HG03565 (cell line): ENCODE results near the gene CACNA1C.

Experiments
- ATAC-seq: cut with Tn5 transposase; IDR thresholded peaks from one replicate; pipeline ENCODE4 v1.9.1; 2021; ENCODE audit warnings: mild to moderate bottlenecking, moderate library complexity; ENCODE audit not compliant: unreplicated experiment

CACNA1C gene

DNA sequence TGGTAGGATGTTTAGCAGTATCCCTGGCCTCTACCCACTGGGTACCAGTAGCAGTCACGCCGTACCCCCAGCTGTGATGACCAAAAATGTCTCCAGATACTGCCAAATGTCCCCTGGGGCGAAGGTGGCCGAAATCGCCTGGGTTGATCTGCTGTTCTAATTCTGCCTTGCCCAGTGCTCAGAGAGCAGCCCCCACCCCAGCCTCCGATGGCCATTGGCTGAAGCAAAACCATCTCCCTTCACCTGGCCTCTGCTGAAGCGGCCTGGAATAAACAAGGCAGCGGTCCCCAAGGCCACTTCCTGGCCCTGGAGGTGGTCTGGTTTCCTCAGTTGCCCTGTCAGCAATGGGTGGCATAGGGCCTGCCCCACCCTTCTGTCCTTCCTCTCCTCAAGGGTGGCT lies 298.4 kb downstream of the CACNA1C start:
- no peak for ATAC-seq

DNA sequence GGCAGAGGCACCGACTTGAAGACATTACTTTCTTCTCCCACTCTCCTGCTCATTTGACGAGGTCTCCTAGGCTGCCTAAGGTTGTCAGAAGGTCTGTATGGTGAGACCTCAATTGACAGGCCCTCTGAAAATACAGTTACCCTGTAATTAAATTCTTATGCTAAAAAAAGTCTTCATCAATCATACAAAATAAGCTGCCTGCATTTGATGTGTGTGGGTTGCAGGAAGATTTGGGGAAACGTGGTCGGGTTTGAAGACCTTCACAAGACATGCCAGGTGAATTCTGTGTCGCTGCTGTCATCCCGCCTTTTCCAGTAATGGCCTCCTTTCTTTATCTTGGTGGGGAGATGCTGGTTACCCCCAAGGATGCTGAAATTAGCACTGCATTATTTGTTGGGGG lies 299.4 kb downstream of the CACNA1C start:
- ATAC-seq = no peak

DNA sequence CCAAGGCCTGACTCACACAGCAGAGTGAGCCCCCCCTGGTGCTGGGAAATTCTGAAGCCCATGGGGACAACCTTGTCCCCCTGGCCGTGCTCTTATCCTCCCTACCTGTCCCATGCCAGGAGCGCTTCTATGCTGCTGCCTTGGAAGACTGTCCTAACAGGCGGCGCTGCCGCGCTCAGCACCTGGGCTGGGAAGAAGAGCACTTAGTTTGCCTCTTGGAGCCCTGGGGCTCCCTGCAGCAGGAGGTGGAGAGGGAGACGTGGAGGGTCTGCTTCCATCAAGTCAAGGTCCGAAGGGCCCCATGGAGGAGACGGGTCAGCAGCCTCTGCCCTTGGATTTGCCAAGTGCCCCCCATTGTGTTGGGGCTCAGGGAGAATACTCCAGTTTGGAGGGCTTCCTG lies 300.5 kb downstream of the CACNA1C start:
- ATAC-seq = no peak

DNA sequence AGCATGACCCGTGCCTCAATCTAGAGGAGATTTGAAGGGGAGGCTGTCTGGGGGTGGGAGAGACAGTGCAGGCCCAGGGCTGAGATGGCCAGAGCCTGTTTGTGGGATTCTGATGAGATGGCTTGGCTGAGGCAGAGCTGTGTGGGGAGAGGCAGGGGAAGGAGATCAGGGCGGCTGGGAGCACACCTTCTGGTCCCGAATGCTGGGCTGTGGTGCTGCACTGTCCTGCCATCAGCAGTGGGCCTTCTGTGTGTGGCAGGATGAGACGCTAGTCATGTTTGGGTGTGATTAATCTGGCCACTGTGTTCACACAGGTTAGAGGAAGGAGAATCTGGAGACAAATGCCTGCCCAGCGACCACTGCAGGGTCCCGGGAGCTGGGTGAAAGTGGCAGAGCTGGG lies 300.9 kb downstream of the CACNA1C start:
- ATAC-seq = no peak

DNA sequence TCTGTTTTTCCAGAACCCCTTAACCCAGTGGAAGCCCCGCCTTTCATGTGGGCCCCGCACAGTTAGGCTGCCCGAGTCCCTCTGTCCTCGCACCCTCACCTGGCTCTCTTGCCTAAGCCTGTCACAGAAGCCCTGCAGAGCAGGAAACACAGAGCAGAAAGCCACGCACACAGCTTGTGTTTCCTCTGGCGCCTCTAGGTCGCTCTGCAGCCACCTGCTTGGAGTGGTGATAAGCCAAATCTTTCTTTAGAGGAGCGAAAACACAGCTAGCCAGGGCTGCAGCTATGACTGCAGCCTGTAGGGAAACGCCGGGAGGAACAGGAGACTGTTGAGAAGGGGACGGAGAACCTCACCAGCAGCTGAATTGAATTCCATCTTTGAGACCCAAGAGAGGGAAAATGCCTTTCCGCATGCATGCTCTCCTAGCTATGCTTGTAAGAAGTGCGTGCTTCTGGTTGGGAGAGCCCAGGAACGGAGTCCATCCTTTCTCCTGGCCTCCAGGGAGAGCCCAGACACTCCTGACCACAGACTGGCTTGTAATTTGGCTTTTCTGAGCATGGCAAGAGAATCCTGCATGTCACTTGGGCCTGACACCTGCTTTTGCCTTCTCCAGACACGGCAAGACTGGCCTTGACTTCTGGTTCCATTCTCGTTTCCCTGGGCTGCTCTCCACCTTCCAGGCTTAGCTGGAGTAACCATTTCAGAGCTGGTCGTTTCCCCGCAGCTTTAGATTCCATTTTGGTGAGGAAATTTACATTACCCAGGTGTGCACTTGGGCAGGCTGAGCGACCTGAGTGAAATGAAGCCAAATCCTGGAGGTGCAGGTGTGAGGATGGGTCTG lies 301.6 kb downstream of the CACNA1C start:
- no peak for ATAC-seq

DNA sequence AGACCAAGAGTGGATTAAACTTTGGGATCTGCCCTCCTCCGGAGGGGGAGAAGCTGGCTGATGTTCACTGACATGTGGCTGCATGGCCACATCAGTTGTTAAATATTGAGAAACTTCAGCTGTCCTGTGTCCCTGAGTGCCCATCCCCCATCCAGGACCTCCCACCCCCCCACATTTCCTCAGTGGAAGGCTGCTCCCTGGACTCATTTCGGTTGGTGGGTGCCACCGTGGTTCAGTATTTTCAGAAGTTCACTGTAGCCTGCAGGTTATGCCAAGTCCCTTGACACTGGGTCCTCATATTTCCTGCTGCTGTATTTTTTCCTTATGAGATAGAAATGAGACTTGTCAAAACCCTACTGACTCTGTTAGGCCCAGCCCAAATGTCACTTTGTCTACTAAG lies 302.4 kb downstream of the CACNA1C start:
- ATAC-seq = no peak

DNA sequence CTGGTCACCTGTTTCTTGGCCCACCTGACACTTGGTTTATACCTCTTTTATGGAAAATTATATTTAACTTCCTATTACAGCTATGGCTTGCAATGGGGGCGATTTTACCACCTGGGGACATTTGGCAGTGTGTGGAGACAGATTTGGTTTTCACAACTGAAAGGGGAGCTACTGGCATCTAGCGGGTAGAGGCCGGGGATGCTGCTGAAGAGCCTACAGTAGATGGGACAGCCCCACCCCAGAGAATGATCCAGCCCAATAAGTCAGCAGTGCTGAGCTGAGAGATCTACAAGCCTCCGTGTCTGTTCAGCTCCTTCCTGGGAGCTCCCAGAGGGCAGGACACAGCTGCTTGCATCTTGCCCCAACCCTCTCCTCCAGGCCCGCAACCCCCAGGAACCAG lies 302.8 kb downstream of the CACNA1C start:
- no peak for ATAC-seq

DNA sequence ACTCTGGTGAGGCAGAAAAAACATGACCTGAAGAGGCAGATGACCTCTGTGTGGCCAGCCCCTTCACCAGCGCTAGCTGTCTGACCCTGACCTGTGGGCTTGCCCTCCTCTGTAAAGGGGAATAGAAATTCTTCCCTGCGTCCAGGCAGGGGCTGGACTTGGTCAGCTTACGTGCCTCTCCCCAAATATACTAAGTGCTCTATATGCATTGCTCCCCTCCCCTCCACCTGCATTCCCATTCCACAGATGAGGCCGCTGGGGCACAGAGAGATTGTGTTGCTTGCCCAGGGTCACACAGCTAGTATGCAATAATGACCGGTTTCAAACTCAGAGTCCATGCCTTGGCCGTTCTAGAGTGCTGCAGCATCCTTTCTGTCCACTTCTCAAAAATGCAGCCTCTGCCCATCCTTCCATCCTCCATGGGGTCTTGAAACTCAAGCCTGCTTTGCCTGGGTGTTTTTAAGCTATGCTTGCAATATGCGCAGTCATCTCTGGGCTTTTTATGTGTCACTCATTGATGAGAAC lies 303.9 kb downstream of the CACNA1C start:
- no peak for ATAC-seq

DNA sequence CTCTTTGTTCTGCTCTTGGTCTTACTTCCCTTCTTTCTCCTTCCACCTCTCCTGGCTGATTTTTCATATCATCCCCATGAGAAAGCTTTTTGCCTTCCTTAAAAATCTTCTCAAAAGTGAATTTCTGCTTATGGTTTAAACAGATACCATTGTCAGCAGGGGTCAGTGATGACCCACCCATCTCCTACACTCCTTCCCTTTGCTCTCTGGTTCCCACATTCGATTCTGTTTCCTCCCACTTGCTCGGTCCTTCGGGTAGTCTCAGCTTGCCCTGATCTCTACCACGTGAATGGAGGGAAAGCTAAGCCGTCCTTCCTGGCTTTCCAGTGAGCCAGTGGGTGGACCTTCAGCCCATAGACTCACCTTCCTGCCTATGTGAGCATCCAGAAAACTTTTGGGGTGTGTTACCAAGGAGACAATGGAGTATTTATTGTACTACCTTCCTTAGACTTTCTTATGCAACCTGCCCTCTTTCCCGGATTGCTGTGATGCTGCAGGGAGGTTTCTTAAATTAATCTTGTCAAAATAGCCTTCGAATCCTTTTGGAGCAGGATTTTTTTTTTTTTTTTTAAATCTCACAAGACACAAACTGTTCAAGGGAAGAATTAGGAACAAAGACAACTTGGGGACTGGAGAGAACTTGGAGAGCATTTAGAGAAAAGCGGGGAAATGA lies 306.3 kb downstream of the CACNA1C start:
- no peak for ATAC-seq

DNA sequence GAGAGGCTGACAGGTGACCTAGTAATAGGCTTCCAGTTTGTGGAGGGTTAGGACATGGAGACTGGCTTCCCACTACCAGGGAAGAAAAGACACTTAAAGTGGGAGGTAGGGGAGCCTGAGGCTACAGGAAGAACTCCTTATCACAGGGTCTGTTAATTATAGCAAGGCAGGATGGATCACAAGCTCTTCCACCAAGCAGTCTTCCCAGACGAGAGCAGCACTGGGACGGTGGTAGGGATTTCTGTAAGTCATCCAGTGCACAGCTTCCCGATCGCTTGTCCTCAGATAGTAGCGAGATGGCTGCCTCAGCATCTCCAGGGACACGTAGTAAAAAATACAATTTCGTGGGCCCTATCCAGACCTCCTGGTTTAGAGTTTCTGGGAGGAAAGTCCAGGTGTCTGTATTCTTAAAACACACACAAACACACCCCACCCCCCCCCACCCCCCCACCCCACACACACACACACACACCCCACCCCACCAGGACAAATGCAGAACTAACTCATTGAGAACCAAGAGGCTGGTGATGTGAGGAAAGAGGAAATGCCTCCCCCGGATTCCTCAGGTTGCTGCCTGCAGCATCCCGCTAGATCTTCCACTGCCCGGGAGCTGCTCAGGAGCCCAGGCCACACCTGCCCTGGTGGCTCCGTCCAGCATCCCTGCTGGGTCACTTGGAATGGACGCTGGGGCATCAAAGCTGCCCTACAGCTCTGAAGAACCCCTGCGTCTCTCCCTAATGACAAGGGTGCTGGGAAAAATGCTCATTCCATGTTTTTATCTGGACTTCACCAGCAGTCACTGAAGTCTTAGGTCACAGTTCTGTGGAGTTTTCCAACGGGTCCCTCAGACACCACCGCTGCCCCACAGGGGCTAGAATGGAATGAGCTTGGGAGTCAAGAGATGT lies 307.2 kb downstream of the CACNA1C start:
- no peak for ATAC-seq

DNA sequence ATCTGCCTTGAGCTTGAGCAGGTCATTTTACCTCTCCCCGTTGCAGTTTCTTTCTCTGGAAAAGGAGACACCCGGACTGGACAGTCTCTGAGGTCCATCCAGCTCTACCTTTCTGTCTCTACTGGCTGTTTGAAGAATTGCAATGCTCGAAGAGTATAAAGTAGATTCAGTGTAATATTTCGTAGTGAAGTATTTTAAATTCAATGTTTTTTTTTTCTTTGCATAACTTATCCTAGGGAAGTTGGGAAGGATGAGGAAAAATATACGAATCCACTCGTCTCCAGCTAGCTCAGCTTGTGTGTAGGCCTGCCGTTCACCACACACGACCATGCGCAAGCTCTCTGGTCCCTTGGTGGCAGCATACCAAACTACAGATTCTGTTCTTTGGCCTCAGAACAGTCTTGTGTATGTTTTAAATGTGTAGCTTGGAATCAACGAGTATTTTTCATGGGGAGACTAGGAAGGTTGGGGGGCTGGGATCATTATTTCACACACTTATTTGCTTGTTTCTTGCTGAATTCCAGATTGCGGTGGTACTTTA lies 307.9 kb downstream of the CACNA1C start:
- no peak for ATAC-seq

DNA sequence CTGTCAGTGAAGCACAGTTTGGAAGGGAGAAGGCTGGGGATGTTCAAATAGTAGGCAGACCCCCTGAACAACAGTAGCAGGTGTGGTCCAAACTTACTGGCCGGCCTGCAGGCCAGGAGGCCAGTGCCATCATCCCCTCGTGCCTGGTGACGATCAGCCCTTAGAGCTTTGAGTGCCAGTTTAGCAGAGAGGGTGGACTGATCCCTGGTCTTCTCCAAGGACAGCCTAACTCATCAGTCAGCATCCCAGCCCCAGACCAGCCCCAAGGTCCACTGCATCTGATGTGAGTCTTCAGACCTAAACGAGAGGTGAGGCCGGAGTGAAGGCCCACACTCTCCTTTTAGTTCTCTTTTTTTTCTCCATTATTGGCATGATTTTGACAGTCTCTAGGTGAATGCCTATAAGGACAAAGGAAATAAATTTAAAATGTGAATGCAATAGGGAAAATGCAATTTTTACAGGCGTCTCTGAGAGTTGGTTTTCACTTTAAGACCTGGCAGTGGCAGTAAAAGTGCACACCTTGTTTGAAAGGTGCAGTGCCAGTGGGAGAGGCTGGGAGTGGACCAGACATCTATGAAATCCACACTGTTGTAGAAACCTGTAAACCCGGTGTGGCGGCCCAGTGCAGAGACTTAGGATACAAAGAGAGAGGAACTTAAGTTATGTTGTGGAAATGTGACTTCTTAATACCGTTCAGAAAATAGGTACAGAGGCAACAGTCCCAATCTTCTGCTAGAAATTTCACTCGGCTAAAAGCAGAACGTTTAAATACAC lies 311.2 kb downstream of the CACNA1C start:
- no peak for ATAC-seq

DNA sequence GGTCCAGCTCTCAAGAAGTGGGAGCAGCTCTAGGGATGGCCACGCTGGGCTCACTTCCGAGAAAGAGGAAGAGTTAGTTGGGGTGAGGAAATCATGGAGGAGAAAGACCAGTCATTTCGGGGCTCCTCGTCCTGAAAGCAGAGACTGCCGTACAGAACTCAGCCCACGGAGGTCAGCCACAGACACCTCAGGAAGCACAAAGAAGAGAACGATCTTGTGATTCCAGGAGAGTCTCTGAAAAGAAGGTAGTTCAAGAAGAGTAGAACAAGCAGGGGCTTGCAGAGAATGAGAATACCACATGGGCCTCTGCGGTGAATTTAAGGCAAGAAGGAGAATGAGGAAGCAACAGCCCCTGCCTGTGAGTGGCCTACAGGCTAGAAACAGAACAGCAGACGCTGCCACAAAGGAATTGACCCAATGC lies 311.9 kb downstream of the CACNA1C start:
- ATAC-seq = no peak

DNA sequence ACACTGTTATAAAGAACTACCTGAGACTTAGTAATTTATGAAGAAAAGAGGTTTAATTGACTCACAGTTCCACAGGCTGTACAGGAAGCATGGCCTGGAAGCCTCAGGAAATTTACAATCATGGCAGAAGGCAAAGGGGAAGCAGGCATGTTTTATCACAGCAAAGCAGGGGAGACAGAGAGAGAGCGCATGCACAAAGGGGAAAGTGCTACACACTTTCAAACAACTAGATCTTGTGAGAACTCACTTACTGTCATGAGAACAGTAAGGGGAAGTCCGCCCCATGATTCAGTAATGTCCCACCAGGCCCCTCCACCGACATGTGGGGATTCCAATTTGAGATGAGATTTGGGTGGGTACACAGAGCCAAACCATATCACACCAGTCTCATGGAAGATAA lies 313.9 kb downstream of the CACNA1C start:
- no peak for ATAC-seq

DNA sequence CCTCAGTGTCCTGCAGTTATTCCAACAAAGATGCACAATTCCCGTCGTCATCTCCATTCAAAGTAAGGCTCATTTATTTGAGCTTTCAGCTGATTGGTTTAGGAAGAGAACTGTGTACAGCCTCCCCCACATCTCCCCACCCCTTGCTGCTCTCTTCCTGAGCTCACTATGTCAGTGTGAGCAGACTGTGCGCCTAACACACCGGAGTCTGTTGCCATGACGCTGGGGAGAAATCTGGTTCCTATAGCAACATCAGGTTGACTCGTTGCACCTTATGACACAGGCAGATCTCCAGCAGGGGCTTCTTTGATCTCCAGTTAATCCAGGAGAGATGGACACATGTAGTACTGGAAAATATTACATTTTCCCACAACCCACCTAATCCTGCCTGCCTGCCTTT lies 319.4 kb downstream of the CACNA1C start:
- ATAC-seq = no peak

DNA sequence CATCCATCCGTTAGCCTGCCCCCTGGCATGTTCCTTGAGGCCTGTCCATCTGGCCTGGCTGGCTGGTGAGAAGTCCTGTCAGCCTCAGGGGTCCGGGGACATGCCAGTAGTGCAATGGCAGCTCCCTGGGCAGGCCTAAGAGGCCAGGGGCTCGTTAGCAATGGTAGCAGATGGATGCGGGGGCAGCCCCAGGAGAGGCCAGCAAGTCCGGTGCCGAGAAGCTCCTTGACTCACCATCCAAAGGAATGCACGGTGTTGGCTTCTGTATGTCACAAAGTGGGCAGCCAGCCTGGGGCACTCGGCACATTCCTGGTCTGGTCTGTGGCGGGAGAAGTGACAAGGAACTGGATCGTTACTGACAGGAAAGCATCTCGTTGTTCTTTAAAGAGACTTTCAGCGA lies 319.9 kb downstream of the CACNA1C start:
- ATAC-seq = no peak

DNA sequence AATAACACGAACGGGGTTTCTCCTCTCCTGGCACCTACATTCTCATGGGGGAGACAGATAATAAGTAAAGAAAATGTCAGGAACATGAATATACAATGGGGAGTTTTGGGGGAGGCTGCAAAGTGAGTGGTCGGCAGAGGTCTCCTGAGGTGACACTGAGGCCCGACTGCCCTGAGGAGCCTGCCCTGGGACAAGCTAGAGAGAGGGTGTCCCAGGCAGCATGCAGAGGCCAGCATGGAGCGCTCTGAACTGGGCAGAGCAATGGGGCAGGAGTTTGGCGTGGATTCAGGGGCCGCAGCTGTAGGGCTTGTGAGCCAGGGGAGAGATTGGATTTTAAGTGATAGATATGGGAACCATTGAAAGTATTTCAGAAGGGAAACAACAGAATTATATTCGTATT lies 320.5 kb downstream of the CACNA1C start:
- no peak for ATAC-seq

DNA sequence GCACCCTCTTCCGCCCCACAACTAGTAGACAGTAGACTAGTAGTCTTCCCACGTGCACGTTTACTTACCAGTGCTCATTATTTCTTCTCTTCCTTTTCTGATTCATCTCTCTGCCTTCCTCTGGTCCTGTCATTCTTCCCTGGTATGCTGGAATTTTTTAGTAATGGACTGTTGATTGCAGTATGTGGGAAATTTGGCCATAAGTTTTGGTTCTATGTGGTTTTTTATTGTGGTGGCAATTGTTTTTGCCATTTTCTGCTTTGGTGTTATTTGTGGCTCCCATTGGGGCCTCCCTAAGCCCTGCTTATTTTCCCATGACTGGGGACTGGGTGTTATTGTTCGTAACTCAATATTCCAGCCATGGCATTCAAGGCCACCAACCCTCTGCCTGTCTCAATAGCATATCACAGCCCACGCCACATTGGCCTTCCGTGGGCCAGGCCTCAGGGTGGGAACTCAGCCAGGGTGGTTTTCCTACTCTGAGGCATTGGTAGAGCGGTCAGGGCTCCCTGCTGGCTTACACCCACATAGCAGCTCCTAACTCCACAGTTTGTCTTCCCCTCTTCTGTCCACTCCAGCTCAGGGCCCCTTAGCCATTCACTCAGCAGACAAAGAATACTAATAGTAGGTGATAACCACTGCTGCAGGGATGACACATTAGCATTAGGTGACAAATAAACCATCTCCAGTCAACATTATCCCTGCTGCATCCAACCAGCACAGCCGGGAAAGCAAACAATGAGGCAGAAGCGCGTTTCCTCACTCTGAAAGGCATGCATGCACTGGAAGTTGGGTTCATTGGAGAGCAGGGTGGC lies 321.5 kb downstream of the CACNA1C start:
- no peak for ATAC-seq

DNA sequence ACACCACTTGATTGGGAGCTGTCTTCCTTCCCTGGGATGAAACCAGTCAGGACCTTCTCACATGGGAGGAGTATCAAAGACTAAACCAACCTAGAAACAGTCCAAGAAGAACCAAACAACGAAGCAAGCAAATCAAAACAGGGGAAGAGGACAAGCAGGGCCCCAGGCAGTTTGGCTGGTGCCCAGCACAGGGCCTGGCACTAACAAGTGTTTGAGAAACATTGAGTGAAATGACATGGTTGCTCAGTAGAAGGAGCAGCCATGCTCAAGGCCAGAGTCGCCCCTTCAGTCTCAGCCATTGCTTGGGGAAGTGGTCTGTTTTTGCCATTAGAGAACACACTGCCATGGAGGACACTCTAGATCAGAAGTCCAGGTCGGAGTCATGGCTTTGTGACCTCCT lies 323.1 kb downstream of the CACNA1C start:
- ATAC-seq = no peak
